ENCODE measurements around the gene TNRC18.

TNRC18 gene

DNA sequence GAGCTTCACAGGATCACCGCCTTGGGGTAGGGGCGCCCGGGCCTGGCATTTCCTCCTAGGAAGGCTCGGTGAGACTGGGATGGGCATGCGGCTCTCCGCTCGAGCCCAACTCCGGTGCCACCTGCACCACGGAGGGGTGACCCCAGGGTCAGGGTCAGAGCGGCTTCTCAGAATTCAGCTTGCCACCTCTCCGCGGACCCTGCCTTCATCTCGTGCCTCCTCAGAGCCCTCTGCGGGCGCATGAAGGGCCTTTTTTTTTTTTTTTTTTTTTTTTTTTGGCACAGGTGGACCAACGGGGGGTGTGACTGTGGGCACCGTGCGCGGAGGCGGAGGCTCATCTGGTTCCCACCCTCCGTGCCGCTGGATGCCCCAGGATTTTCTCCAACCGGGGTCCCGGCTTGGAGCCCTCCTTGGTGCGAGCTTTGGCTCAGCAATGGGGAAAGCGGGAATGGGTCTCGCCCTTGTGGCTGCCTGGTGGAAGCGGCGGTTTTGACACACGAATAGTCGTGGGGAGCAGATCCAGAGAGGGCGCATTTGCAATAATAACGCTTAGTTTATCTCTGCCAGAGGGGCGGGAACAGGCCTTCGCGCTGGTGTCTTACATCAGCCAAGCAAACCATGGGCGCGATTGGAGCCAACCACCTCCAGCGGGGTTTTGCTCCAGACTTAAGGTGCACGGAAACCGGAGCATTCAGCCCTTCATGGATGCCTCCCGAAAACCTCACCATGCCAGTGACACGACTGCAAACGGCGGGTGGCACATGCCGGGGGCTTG lies 5.0 kb upstream of the TNRC18 start:
- peak in 1 of 2 donors; percentile 26 for DNase-seq

DNA sequence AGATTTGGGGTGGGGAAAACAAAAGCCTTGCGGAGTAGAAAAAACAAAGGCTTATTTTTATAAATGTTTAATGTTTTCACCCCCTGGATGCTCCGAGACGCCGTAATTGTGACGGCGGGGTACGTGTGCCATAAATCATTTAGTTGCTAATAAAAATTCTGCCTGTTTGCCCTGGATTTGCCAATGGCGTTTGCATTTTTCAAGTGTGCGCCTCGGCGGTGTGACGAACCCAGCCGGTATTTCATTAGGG lies 2.5 kb upstream of the TNRC18 start:
- peak in 1 of 2 donors; percentile 9 for DNase-seq

DNA sequence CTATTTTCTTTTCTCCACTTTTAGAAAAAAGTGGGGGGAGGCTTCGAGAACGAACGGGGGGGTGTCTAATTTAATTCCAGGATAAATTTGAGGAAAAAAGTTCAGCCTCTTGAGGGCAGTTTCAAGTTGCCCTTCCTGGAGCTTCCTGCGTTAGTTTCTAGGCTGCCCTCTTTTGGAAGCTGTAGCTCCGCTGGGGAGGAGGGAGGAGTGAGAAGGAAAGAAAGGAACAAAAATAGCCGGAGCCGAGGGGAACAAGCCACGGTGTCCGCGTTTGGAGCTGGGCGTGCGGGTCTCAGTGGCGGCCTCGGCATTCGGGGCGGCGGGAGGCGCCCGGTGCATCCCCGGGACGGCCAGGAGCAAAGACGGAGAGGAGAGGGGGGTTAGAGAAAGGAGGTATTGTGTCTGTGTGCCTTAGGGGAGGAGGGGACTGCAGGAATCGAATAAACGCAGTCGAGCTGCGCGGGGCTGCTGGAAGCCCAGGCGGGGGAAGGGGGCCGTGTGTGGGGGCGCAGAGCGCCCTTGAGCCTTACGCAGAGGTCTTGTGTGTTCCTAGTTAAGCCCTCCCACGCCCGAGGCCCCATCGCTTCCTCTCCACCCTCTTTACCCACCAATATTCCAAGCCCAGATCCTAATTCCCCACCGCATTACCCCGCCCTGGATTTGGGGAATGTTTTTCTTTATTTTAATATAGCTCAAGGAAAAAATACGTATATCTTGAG lies 2.0 kb upstream of the TNRC18 start:
- DNase-seq: peak in 1 of 2 donors; percentile 5

DNA sequence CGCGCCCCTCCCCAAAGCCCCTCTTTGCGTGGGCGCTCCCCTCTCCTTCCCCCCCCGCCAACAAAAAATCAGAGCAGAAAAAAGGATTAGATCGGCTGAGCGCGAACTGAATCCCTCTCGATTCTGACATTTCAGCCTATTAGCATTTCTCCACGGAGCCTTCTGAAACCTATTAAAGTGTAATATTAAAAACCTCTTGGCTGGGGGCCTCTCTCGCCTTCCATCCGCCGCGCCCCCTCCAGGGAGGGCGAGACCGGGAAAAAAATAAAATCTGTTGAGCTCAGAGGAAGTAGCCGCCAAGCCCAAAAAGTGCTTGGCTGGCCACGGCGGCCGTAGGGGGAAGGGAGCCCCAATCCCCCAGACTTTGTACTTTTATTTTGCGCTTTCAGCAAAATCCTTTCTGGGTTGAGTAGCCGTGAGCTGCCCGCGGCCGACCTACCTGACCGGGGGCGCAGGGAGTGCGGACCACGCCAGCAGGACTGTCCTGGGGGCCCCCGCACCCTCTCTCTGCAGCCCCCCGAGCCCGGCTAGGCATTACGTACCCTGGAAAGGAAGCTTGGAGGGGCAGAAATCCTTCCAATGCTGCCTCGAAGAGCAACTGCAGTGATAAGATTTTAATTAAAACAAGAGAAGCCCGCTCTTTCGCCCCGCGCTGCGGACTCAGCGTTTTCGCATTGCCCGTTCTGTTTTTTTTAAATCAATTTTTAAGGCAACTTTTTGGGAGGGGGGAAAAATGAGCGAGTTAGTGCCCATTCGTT lies 1.3 kb upstream of the TNRC18 start:
- DNase-seq: peak in 1 of 2 donors; percentile 11

DNA sequence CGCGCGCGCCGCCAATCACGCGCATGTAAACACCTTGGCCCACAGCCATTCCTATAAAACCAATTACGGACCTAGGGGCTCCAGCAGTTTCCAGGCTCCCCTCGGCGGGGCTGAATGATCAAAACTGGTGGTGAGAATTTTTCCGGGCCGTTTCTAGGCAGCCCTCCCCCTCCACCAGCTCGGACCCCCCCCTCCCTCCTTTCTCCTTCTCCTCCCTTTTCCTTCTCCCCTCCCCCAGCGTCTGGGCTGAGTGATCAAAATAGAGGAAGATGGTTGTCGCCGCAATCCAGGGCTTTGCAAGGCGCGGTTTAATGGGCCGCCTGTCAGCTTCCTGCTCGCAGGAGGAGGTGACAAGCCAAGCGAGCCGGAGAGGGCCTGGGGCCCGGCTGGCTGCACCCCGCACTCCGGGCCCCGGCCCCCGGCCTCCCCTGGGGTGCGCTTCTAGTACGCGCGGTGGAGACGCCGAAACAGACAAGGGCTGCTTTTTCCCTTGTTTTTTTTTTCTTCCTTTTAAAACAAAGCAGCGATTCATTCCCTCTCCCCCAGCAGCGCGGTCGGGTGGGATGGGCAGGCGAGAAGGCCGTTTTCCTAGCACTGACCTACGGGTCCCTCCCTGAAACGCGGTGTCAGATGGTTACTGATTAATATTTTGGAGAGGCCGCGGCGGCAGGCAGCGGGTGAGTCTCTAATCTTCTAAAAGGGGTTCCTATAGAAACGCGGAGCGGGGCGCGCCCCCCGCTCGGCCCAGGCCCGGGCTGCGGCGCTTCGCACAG lies 528 bp upstream of the TNRC18 start:
- peak; percentile 40 to 57 for DNase-seq

DNA sequence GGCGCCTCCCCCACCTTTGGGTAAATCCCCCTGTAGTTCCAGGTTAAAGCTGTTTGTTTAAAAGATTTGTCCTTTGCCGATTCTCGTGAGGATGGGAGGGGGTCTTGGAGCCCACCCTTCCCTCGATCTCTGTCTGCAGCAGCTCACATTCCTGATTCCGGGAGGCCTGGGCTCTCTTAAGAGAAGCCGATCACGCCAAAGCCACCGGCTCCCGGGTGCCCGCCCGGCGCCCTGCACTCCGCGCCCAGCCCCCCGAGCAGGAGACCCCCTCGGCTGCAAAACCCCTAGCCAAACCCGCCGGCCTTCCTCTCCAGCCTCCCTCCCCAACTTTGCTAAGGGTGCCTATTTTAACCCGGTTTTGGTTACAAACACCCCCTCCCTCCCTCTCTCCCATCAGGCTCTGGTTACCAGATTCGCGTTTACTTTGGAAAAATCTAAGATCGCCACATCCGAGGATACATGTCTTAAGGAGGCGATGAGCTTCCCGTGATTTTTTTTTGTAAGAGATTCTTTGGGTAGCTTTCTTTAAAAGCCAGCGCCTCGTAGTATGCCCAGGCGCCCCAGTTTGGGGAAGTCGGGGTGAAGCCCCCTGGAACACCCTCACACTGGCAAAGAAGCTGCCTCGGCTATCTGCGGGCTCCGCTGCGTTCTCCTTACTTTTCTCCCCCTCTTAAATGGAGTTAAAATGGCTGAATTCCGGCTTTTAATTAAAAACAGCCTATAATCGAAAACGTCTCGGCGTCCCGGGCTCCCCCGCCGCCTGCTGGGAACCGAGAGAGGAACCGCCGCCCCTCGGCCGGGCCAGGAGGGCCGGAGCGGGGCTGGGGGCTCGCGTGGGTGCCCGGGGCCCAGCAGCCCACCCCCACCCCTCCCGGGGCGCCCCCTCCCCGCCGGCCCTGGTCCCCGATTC lies 983 bp downstream of the TNRC18 start:
- peak in 1 of 2 donors; percentile 6 for DNase-seq

DNA sequence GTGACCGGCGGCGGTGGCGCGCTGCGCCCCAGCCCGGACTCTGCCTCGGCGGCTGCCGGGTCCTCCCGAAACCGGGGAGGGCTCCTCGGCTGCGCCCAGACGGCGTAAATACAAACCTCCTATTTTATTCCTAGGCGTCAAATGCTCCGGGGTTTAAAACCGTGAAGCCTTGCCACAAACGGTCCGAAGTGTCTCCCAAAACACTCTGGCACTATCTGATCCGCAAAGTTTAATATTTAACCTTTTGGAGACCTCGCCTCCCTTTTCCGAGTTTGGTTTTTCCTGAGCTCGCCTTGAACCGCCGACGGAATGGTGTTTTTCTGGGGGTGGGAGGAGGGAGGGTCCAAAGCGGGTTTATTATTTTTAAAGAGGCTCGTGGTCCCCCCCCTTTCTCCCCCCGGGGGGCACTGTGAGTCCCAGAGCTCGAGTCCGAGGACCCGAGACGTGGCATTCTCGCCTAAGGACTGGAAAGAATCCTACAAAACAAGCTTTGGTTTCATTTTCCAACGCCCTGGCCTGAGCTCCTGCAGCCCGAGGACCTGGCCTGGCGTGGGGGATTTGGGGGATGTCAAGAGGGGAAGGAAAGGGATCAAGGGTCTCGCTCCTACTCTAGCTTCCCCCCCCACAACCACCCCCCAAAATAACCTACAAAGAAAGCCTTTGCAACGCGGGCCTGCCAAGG lies 1.8 kb downstream of the TNRC18 start:
- DNase-seq: peak in 1 of 2 donors; percentile 10

DNA sequence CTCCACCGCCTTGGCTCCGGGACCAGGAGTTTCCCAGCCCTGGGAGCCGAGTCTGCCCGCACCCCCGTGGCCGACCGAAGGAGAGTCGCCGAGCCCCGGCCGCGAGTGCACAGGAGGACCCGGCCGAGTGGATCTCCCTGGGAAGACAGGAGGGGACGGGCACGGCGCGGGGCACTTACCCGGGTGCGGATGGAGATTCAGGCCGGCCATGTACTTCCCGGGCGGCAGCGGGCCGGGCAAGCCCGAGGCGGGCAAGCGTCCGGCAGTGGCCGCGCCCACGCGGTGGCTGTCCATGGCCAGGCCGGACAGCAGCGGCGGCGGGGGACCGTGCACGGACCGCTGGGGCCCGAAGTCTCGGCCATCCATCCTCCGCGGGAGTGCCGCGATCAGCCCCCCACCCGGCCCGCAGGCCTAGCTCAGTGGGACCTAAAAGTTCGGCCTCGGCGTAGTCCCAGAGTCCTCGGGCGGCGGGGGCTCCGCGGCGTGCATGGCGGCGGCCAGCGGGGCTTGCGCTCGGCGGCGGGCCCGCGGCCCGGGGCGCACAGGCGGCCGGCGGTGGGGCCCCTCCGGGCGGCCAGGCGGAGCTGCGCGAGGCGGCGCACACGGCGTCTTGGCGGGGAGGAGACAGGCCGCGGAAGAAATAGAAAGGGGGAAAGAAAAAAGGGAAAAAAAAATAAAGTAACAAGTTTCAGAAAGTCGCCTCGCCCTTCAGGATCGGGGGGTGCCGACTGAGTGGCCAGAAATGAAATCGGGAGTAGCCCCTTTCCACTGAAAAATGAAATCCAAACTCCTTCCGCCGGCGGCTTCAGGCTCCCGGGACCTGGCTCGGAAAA lies 2.5 kb downstream of the TNRC18 start:
- peak in 1 of 2 donors; percentile 30 for DNase-seq

DNA sequence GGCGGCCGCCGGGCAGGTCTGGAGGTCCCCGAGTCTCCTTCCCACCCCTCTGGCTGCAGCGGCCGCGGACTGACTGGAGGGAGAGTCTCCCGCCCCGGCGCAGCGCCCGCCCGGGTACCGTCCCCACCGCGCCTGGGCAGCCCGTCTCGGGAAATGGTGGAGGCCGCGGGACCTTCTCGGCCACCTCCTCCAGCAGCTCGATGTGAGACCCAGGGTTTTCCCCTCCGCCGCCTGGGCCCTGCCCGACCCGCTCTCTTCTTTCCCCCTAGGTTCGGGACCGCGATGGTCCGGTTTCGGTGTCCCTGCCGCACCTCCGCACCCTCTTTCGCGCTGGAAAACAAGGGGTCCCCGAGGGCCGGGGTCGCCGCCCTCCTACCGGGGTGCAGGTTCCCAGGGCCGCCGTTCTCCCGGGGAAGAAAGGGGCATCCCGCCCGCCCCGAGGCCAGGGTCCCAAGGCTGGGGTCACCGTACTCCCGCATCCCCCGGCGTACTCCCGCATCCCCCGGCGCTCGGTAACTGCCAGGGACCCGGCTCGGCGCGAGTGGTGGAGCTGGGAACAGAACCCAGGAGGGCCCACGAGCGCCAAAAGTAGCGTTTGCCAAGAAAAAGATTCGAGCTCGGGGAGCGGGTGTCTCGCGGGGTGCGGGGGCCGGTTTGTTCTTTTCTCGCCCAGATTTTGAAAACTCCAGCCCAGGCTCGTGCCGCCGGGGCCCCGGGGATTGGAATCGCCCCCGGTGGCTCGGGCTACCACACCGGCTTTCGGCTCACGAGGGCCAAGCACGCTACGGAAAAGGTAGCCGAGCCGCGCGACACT lies 3.4 kb downstream of the TNRC18 start:
- DNase-seq: peak in 1 of 2 donors; percentile 29

DNA sequence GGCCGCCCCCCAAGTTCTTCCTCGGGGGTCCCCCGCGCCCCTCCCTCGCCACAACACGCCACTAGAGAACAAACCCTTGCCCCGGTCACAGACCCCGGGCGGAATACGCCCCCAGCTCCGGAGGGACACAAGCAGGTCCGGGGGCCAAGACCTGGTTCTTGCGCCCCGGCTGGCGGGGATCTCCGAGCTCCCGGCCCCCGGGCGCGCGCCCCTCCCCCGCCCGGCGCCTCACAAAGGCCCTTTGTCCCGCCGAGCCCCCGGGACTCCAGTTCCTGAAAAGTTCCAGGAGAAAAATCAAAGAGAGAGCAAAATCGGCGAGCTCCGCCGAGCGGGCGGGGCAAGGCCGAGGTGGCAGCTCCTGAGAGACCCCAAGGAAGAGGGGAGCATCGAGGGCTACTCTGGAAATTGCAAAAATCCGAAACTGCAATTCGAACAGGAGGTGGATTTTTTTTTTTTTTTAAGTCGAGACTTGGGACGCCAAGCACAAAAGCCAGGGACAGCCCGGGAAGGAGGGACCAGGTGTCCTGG lies 4.0 kb downstream of the TNRC18 start:
- no peak for DNase-seq

DNA sequence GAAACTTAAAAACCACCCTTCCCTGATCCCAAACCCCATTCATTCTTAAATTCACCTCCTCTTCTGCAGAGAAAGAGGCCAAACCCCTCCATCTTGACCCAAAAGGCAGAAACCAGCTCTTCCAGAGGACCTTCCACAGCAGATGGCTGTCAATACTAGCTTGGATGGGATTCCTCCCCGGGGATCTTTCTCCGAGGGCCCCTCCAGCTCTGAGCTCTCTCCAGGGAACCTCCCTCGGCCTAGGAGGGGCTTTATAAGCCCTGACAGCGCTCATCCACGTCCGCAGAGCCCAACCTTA lies 5.4 kb downstream of the TNRC18 start:
- DNase-seq: no peak

DNA sequence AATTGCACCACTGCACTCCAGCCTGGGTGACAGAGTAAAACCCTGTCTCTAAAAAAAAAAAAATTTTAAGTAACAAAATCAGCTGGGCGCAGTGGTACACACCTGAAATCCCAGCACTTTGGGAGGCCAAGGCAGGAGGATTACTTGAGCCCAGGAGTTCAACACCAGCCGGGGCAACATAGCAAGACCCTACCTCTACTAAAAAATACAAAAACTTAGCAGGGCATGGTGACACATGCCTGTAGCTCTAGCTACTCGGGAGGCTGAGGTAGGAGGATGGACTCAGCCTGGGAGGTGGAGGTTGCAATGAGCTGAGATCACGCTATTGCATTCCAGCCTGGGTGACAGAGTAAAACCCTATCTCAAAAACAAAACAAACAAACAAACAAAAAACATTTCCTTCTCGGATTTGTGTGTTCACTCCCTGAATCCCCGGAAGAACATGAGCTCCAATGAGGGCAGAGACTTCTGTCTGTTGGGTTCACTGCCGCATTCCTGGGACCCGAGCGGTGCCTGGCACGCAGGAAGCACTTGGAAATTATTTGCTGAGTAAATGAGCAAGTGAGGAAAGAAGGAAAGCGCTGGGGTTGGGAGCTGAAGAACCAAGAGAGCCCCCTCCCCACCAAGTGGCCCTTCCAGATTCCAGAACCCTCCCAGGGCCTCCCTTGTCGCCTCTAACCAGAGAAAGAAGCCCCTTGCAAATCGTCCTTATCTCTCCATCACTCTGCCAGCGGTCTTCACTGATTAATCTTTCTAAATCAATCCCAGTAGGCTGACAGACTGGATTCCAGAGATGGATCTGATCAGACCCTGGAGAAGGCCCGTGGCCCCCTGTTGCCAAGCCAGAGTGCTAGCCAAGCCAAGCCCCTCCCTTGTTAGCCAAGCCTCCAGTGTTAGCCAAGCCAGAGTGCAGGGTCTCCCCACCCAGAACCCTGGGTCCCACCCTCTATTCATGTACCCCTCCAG lies 6.2 kb downstream of the TNRC18 start:
- no peak for DNase-seq

DNA sequence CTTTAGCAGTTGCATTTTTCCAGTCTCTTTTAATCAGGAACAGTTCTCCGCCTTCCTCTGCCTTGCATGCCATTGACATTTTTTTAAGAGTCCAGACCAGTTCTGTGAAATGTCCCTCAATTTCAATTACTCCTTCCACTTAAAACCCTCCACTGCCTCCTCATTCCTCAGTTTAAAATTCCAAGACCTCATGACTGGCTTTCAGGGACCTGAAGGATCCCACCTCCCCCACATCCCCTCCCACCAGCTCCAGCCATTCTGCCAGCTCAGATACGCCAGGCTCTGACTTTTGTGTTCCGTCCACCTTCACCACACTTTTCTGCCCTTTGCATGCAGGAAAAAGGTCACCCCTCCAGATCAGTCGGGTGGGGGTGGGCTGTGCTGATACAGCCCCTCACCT lies 8.7 kb downstream of the TNRC18 start:
- DNase-seq: no peak

DNA sequence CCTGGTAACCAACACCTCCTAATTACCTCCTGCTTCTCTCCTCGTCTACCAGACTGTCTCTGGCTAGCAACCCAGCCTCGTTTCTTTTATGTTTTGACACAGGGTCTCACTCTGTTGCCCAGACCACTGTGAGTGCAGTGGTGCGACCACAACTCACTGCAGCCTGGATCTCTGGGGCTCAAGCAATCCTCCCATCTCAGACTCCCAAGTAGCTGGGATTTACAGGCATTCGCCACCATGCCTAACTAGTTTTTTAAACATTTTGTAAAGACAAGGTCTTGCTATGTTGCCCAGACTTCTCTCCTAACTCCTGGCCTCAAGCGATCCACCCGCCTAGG lies 10.2 kb downstream of the TNRC18 start:
- no peak for DNase-seq

DNA sequence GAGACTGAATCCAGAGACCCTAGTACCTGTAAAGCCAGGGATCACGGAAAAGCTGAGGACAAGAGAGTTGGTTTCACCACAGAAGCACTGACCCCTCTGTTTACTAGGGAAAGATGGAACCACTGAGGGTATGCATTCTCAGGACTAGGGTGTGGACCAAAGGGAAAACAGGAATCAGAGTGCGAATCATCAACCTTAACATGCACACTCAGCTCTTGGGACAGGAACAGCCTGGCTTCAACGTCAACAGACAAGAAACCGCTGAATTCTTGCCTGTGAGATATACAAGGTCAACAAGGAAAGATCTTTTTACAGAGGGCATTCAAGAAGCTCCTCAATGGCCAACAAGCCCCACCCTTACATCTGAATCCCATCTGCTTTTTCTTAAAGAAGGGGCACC lies 14.9 kb downstream of the TNRC18 start:
- DNase-seq: no peak

DNA sequence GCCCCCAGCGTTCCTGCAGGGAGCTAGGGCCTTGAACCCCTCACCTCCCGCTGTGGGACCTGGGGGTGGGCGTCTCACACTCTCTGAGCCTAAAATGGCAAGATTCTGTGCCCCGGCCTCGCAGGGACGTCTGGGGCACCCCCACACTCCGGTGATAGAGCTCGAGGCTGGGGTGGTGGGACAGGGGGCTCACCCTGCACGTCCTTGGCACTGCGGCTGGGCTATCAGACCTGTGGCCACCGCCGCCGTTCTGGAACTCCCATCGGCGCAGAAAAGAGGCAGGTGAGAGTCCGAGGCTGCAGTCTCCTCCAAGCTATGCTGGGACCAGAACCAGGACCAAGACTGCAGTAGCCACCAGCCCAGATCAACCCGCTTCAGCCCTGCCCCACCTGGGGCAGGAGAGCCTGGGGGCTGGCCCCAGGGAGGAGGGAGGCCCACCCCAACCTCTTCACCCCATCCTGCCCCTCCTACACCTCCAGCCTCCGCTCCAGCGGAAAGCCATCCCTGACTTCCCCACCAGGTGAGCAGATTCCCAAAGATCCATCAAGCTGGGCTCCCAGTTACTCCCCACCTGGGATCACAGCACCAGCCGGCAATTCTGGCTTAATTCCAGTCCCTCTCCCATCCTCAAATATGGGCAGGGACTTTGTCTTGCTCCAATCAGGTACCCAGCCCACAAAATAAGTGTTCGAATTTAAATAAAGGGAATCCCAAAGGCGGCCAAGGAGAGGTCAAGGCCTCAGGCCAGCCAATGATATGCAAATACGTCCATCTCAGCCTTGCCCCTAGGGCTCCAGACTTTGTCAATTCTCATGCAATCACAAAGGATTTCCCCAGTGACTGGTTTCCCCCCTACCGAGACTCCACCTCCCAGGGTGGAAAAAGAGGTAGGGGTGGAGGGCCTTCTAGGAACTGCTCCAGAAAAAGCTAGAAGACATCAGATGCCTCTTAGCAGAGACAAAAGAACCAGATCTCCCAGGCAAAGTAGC lies 16.4 kb downstream of the TNRC18 start:
- no peak for DNase-seq

DNA sequence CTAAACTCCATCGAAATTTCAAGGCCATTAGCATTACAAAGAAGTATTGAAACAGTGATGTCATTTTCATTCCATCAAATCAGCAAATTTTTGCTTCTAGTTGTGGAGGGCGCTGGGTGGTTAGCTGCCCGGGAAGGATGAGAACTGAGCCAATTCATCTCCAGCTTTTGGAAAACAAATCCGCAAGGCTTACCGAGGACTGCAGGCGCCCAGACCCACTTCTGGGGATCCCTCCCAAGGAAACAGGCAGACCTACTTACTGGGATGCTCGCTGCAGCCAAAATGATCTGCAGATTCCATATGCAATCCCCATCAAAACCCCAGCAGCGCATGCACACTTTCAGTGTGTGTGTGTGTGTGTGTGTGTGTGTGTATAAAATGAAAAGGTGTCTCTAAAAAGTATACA lies 19.2 kb downstream of the TNRC18 start:
- no peak for DNase-seq
